ENCODE measurements around the gene NAA38.
A peak's percentile ranks its signal among the peaks of the same experiment; 100 is the strongest.

Gene NAA38

DNA sequence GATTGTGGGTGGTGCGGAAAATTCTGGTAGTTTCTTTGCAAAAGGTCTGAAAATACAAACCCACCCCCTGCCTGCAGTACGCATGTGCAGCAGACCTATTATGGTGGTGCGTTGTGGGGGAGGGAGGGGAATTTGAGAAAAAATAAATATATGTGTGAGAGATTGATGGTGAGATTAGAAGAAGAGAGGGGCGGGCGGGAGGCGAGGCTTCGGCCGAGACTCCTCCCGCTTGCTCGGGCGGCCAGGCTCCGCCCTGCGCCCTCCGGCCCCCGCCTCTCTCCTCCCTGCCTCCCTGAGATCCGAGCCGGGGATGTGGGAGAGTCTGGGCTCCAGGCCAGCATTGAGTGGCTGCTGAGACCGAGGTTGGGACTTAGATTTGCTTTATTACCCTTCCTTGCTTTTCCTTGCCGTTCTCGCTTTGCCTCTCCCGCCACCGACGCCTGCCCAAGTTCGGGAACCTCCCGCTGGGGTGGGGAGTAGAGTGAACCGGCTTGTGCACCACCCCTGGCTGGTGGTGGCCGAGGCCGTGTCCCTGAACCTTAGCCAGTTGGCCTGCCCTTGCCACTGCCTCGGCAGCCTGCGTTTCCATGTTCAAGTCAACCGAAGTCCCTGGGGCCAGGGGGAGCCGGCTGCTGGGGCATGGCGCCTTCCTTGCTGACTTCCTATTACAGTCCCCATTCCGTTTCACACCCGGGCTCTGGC lies 30.3 kb upstream of the NAA38 start:
- Histone ChIP-seq H3K36me3 (ENCODE audit: insufficient read depth, low read length) (no peaks in the 10 kb centered on the region), H3K4me1 (ENCODE audit: control insufficient read depth, insufficient read depth, low read length, unreplicated experiment) (peaks cover 33% of the 10 kb centered on the region), H3K79me2 (ENCODE audit: control insufficient read depth, insufficient read depth, low read length, unreplicated experiment) (peaks cover 30% of the 10 kb centered on the region), H3K27ac (ENCODE audit: low read depth, low read length) (peak overlapping the region; percentile 83), H3K4me3 (ENCODE audit: low read depth, low read length) (peak overlapping the region; percentile 91), H3K27me3 (ENCODE audit: insufficient read depth, low read length) (no peaks in the 10 kb centered on the region), H2AFZ (ENCODE audit: low read length, unreplicated experiment) (no peak overlapping the region)

GRCh38 chr17:7887038-7887481 lies 29.7 kb upstream of the NAA38 start:
- Histone ChIP-seq H3K27ac (ENCODE audit: low read depth, low read length) (peak overlapping the region; percentile 83), H3K4me3 (ENCODE audit: low read depth, low read length) (peak overlapping the region; percentile 91), H3K27me3 (ENCODE audit: insufficient read depth, low read length) (no peaks in the 10 kb centered on the region), H3K4me1 (ENCODE audit: control insufficient read depth, insufficient read depth, low read length, unreplicated experiment) (peaks cover 39% of the 10 kb centered on the region), H3K79me2 (ENCODE audit: control insufficient read depth, insufficient read depth, low read length, unreplicated experiment) (peaks cover 30% of the 10 kb centered on the region), H2AFZ (ENCODE audit: low read length, unreplicated experiment) (no peak overlapping the region), H3K36me3 (ENCODE audit: insufficient read depth, low read length) (no peaks in the 10 kb centered on the region)

- Histone ChIP-seq H3K36me3 (ENCODE audit: insufficient read depth, low read length) (no peaks in the 10 kb centered on the region), H2AFZ (ENCODE audit: low read length, unreplicated experiment) (no peak overlapping the region), H3K27me3 (ENCODE audit: insufficient read depth, low read length) (no peaks in the 10 kb centered on the region), H3K27ac (ENCODE audit: low read depth, low read length) (peak overlapping the region; percentile 83), H3K4me3 (ENCODE audit: low read depth, low read length) (peak overlapping the region; percentile 91), H3K79me2 (ENCODE audit: control insufficient read depth, insufficient read depth, low read length, unreplicated experiment) (peaks cover 30% of the 10 kb centered on the region), H3K4me1 (ENCODE audit: control insufficient read depth, insufficient read depth, low read length, unreplicated experiment) (peaks cover 44% of the 10 kb centered on the region)
Observed at GRCh38 chr17:7886227-7887037, 29.1 kb upstream of the NAA38 start.

DNA sequence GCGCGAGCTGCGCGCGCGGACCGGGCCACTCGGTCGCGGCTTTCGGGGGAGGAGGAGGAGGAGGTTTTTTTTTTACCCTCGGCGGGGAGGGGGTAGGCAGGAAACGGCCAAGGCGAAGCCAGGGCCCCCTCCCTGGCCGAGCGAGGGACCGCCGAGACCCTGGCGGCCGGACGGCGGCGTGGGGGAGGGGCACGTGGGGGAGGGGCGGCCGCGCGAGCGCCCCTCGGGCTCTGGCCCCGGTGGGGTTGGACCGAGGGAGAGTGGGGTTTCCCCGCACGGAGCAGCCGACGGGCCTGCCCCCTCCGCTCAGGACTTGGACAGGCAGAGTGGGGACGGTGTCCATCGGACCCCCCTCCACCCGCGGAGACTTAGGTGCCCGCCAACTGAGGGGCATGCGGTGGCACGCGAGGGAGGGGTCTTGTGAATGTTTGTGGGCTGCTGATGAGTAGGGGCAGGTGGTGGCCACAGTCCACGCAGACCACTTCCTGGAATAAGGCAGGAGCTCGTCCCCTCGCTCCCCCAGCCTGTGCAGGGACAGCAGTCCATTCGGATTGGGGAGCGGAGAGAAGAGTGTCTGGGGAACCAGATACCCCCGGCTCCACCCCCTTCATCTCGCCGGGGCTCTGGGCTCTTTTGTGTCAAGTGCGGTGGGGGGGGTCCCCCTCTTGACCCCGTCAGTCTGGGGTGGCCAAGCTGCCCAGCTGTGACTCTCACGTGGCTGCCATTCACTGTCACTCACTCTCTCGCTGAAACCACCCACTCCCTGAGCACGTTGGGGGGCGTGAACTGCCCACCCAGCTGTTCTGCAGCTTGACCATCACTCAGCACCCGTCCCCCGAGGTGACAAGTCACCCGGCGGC lies 28.2 kb upstream of the NAA38 start:
- peak overlapping the region; percentile 91 for H3K4me3 ChIP-seq (ENCODE audit: low read depth, low read length)
- H3K27ac ChIP-seq (ENCODE audit: low read depth, low read length), result peak overlapping the region; percentile 83
- H3K79me2 ChIP-seq (ENCODE audit: control insufficient read depth, insufficient read depth, low read length, unreplicated experiment), result peaks cover 30% of the 10 kb centered on the region
- H3K4me1 ChIP-seq (ENCODE audit: control insufficient read depth, insufficient read depth, low read length, unreplicated experiment), result peaks cover 52% of the 10 kb centered on the region
- no peaks in the 10 kb centered on the region for H3K27me3 ChIP-seq (ENCODE audit: insufficient read depth, low read length)
- H3K36me3 ChIP-seq (ENCODE audit: insufficient read depth, low read length), result no peaks in the 10 kb centered on the region
- no peak overlapping the region for H2AFZ ChIP-seq (ENCODE audit: low read length, unreplicated experiment)

DNA sequence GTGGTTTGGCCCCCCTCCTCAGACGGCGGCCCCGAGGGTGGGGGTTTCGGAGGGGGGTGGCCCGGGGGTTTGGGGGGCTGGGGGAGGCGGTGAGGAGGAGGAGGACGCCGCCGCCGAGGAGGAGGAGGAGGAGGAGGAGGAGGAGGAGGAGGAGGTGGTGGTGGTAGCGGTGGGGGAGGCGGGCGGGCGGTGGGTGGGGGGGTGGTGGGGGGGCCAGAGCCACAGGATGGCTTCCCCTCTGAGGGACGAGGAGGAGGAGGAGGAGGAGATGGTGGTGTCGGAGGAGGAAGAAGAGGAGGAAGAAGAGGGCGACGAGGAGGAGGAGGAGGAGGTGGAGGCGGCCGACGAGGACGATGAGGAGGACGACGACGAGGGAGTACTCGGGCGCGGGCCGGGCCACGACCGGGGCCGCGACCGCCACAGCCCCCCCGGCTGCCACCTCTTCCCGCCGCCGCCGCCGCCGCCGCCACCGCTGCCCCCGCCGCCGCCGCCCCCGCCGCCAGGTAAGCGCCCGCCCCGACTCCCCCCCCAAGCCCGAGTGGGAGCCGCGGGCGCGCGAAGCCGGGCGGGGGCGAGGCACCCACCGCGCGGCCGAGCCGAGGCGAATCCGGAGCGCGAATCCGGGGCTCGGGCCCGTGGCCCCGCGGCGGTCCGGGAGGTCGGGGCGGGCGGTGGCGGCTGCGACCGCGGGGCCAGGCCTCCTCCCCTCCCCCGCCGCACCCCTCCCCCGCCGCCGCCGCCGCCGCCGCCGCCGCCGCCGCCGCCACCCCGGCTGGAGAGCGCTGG lies 27.4 kb upstream of the NAA38 start:
- no peaks in the 10 kb centered on the region for H3K27me3 ChIP-seq (ENCODE audit: insufficient read depth, low read length)
- 0 out of 2 replicates have a peak, but pooled peaks cover under 1% of the 10 kb centered on the region for H3K36me3 ChIP-seq (ENCODE audit: insufficient read depth, low read length)
- H3K27ac ChIP-seq (ENCODE audit: low read depth, low read length), result peak overlapping the region; percentile 83; the same call in 1 of the 2 replicates
- peaks cover 28% of the 10 kb centered on the region for H3K79me2 ChIP-seq (ENCODE audit: control insufficient read depth, insufficient read depth, low read length, unreplicated experiment)
- peak overlapping the region; percentile 91 for H3K4me3 ChIP-seq (ENCODE audit: low read depth, low read length)
- H3K4me1 ChIP-seq (ENCODE audit: control insufficient read depth, insufficient read depth, low read length, unreplicated experiment), result peaks cover 50% of the 10 kb centered on the region
- no peak overlapping the region for H2AFZ ChIP-seq (ENCODE audit: low read length, unreplicated experiment)

- no peaks in the 10 kb centered on the region for H3K27me3 ChIP-seq (ENCODE audit: insufficient read depth, low read length)
- H3K27ac ChIP-seq (ENCODE audit: low read depth, low read length), result peak overlapping the region; percentile 52
- H2AFZ ChIP-seq (ENCODE audit: low read length, unreplicated experiment), result peak overlapping the region; percentile 76
- 0 out of 2 replicates have a peak, but pooled peaks cover 6% of the 10 kb centered on the region for H3K36me3 ChIP-seq (ENCODE audit: insufficient read depth, low read length)
- peaks cover 44% of the 10 kb centered on the region for H3K4me1 ChIP-seq (ENCODE audit: control insufficient read depth, insufficient read depth, low read length, unreplicated experiment)
- H3K79me2 ChIP-seq (ENCODE audit: control insufficient read depth, insufficient read depth, low read length, unreplicated experiment), result peaks cover 20% of the 10 kb centered on the region
- H3K4me3 ChIP-seq (ENCODE audit: low read depth, low read length), result peak overlapping the region; percentile 76
Observed at GRCh38 chr17:7883781-7884386, 26.5 kb upstream of the NAA38 start.

DNA sequence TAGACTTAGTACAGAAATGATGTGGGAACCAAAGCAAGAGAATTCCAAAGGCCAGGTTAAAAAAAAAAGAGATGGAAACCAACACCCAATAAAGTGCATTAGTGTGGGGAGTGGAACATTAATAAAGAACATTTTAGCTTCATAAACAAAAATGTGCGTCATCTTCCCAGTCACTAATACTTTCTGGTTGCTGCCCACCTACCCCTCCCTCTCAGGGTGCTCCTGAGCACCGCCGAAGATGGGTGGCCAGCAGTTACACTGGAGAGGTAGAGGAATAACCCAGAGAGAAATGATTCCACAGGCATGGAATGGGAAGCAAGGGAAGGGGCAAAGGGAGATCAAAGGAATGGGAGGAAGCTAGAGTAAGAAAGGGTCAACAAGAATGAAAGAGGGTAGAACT lies 25.3 kb upstream of the NAA38 start:
- 0 out of 2 replicates have a peak, but pooled peaks cover 6% of the 10 kb centered on the region for H3K36me3 ChIP-seq (ENCODE audit: insufficient read depth, low read length)
- no peaks in the 10 kb centered on the region for H3K27me3 ChIP-seq (ENCODE audit: insufficient read depth, low read length)
- no peak overlapping the region for H2AFZ ChIP-seq (ENCODE audit: low read length, unreplicated experiment)
- peaks cover 9% of the 10 kb centered on the region for H3K79me2 ChIP-seq (ENCODE audit: control insufficient read depth, insufficient read depth, low read length, unreplicated experiment)
- H3K4me3 ChIP-seq (ENCODE audit: low read depth, low read length), result peak overlapping the region; percentile 76
- peaks cover 32% of the 10 kb centered on the region for H3K4me1 ChIP-seq (ENCODE audit: control insufficient read depth, insufficient read depth, low read length, unreplicated experiment)
- peak overlapping the region; percentile 52; the same call in 1 of the 2 replicates for H3K27ac ChIP-seq (ENCODE audit: low read depth, low read length)

- Histone ChIP-seq H3K4me3 (ENCODE audit: low read depth, low read length) (no peak overlapping the region), H3K79me2 (ENCODE audit: control insufficient read depth, insufficient read depth, low read length, unreplicated experiment) (peaks cover 9% of the 10 kb centered on the region), H3K27ac (ENCODE audit: low read depth, low read length) (no peak overlapping the region), H3K4me1 (ENCODE audit: control insufficient read depth, insufficient read depth, low read length, unreplicated experiment) (peaks cover 32% of the 10 kb centered on the region), H2AFZ (ENCODE audit: low read length, unreplicated experiment) (no peak overlapping the region), H3K36me3 (ENCODE audit: insufficient read depth, low read length) (0 out of 2 replicates have a peak, but pooled peaks cover 6% of the 10 kb centered on the region), H3K27me3 (ENCODE audit: insufficient read depth, low read length) (no peaks in the 10 kb centered on the region)
Observed at GRCh38 chr17:7882068-7882467, 24.7 kb upstream of the NAA38 start.

- peaks cover 9% of the 10 kb centered on the region for H3K79me2 ChIP-seq (ENCODE audit: control insufficient read depth, insufficient read depth, low read length, unreplicated experiment)
- H2AFZ ChIP-seq (ENCODE audit: low read length, unreplicated experiment), result no peak overlapping the region
- H3K27me3 ChIP-seq (ENCODE audit: insufficient read depth, low read length), result no peaks in the 10 kb centered on the region
- H3K27ac ChIP-seq (ENCODE audit: low read depth, low read length), result no peak overlapping the region
- 0 out of 2 replicates have a peak, but pooled peaks cover 6% of the 10 kb centered on the region for H3K36me3 ChIP-seq (ENCODE audit: insufficient read depth, low read length)
- H3K4me1 ChIP-seq (ENCODE audit: control insufficient read depth, insufficient read depth, low read length, unreplicated experiment), result peaks cover 32% of the 10 kb centered on the region
- no peak overlapping the region for H3K4me3 ChIP-seq (ENCODE audit: low read depth, low read length)
Observed at GRCh38 chr17:7881276-7882054, 24.1 kb upstream of the NAA38 start.

All from ACC112 (cell line).